ENCODE results near the gene STXBP2. TPM values are rescaled to one million over a fixed set of nuclear protein-coding genes. Genes with fewer than 3 reads are reported as not detected.

Gene STXBP2
- total and polyA plus RNA-seq, 9 of the 15 experiments (the other 6 are each of a cell fraction or from before 2014, with no cell fraction given), result 2.5 to 163 (median 71.3) TPM

GRCh38 chr19:7687177-7687576, 50.3 kb downstream of the STXBP2 start:
- DNase-seq (ENCODE audit: extremely low read depth in 1 of 4, low spot score in 3 of 4) (no peak), FAIRE-seq (no peak), ATAC-seq (no peak)
- BruUV-seq (replicated peaks), result no TSS peak
- peaks cover 0 to 17% of the 10 kb centered on the region in 2 experiments; a peak in 2 of 5 replicates for H3K4me1 ChIP-seq (replicated peaks in 1 of 2; ENCODE audit: control insufficient read depth in 2 of 2, insufficient read depth in 2 of 2, low read length in 2 of 2)
- H3K9me1 ChIP-seq (ENCODE audit: control insufficient read depth, insufficient read depth, low read length), result peaks cover 2% of the 10 kb centered on the region
- WGBS (ENCODE audit: insufficient coverage, low coverage, missing lambda C conversion rate), result 48% methylated on average over 12 of the region's 12 CpGs
- 0 out of 3 replicates have a peak, but pooled peaks cover under 1% of the 10 kb centered on the region for H3K79me2 ChIP-seq (ENCODE audit: control insufficient read depth, insufficient read depth, low read length)
- H3K27me3 ChIP-seq (ENCODE audit: control insufficient read depth in 2 of 2, insufficient read depth in 2 of 2, low read length in 2 of 2), result peaks cover 0 to 39% of the 10 kb centered on the region in 2 experiments; a peak in 2 of 5 replicates
- intact Hi-C loops (cut with micrococcal nuclease) (loop anchor here (10.0 kb wide), 1 partner anchor 332 kb away; no protein-coding TSS in a partner anchor), in situ Hi-C loops (cut with MboI) (loop anchor here (10.0 kb wide), 1 partner anchor 332 kb away; no protein-coding TSS in a partner anchor)
- H2AFZ ChIP-seq (ENCODE audit: low read depth, low read length), result no peak overlapping the region
- 0 out of 2 replicates have a peak, but pooled peaks have one; percentile 34 for TF ChIP-seq POLR2G (IDR thresholded peaks at IDR 0.05; ENCODE audit: low read depth, low read length)
- TF ChIP-seq TFE3 (CRISPR knock-in tag; IDR thresholded peaks at IDR 0.05), result no peak
- no peak overlapping the region for H3K4me3 ChIP-seq
- H3K4me2 ChIP-seq (ENCODE audit: insufficient read depth, low read length), result no peak overlapping the region
- peaks cover 9% of the 10 kb centered on the region; the same call in 2 of the 3 replicates for H3K36me3 ChIP-seq (ENCODE audit: control insufficient read depth, insufficient read depth, low read length)
- no peaks in the 10 kb centered on the region for H3K9me3 ChIP-seq (replicated peaks; ENCODE audit: control insufficient read depth, insufficient read depth, low read depth, low read length)
- peak overlapping the region in 1 of 2 experiments; percentile 71; a peak in 2 of 4 replicates for H3K9ac ChIP-seq (ENCODE audit: insufficient read depth in 1 of 2, low read depth in 2 of 2, low read length in 2 of 2)
- CTCF ChIA-PET (ENCODE audit: low intra/inter-chr PET ratio), result no interaction called here
- POLR2A ChIA-PET, result no interaction called here
- no peaks in the 10 kb centered on the region for H4K20me1 ChIP-seq (replicated peaks; ENCODE audit: control insufficient read depth, insufficient read depth, low read length)
- no peak overlapping the region for H3K27ac ChIP-seq (ENCODE audit: extremely low read depth, low read depth, low read length)

GRCh38 chr19:7689165-7689564, 52.3 kb downstream of the STXBP2 start:
- H3K4me2 ChIP-seq (ENCODE audit: insufficient read depth, low read length), result no peak overlapping the region
- H3K4me3 ChIP-seq, result no peak overlapping the region
- peaks cover 3% of the 10 kb centered on the region for H3K9me3 ChIP-seq (replicated peaks; ENCODE audit: control insufficient read depth, insufficient read depth, low read depth, low read length)
- no peaks in the 10 kb centered on the region for H3K36me3 ChIP-seq (ENCODE audit: control insufficient read depth, insufficient read depth, low read length)
- H3K9me1 ChIP-seq (ENCODE audit: control insufficient read depth, insufficient read depth, low read length), result no peaks in the 10 kb centered on the region
- in situ Hi-C loops (cut with MboI), result loop anchor here (10.0 kb wide), 1 partner anchor 334 kb away; no protein-coding TSS in a partner anchor
- H3K27me3 ChIP-seq (ENCODE audit: control insufficient read depth in 2 of 2, insufficient read depth in 2 of 2, low read length in 2 of 2), result peaks cover 5 to 50% of the 10 kb centered on the region in 2 experiments; a peak in 3 of 5 replicates
- intact Hi-C loops (cut with micrococcal nuclease), result loop anchor here (10.0 kb wide), 1 partner anchor 334 kb away; no protein-coding TSS in a partner anchor
- POLR2A ChIA-PET, result interaction anchor here (0.6 to 1.0 kb wide), 3 partner anchors 9 to 26 kb away, joined by 3 read pairs; no protein-coding TSS in a partner anchor
- FAIRE-seq (no peak), DNase-seq (ENCODE audit: extremely low read depth in 1 of 4, low spot score in 3 of 4) (no peak), ATAC-seq (no peak)
- 39% methylated on average over 19 of the region's 23 CpGs for WGBS (ENCODE audit: insufficient coverage, low coverage, missing lambda C conversion rate)
- H2AFZ ChIP-seq (ENCODE audit: low read depth, low read length), result no peak overlapping the region
- no peak overlapping the region for H3K9ac ChIP-seq (ENCODE audit: insufficient read depth in 1 of 2, low read depth in 2 of 2, low read length in 2 of 2)
- H4K20me1 ChIP-seq (replicated peaks; ENCODE audit: control insufficient read depth, insufficient read depth, low read length), result no peaks in the 10 kb centered on the region
- BruUV-seq (replicated peaks), result no TSS peak
- CTCF ChIA-PET (ENCODE audit: low intra/inter-chr PET ratio), result no interaction called here
- H3K4me1 ChIP-seq (replicated peaks in 1 of 2; ENCODE audit: control insufficient read depth in 2 of 2, insufficient read depth in 2 of 2, low read length in 2 of 2), result peaks cover 0 to 11% of the 10 kb centered on the region in 2 experiments; a peak in 1 of 5 replicates
- no peaks in the 10 kb centered on the region for H3K79me2 ChIP-seq (ENCODE audit: control insufficient read depth, insufficient read depth, low read length)
- H3K27ac ChIP-seq (ENCODE audit: extremely low read depth, low read depth, low read length), result no peak overlapping the region
- TF ChIP-seq CBFA2T2 (conservative IDR thresholded peaks at IDR 0.05) (no peak), ZNF174 (CRISPR knock-in tag; IDR thresholded peaks at IDR 0.05) (no peak), ATF2 (CRISPR knock-in tag; IDR thresholded peaks at IDR 0.05) (no peak), ZNF584 (CRISPR knock-in tag; IDR thresholded peaks at IDR 0.05; ENCODE audit: low read depth) (no peak), ILK (tag; IDR thresholded peaks at IDR 0.05; ENCODE audit: borderline replicate concordance, low read depth) (no peak)
